PC-3 (cell line): ENCODE measurements around the gene CPNE7.

Experiments
- EZH2 ChIP-seq: fragments of 300-600 bp; sonication (generic); IDR thresholded peaks from one replicate; pipeline ENCODE4 v1.6.1; 2017; ENCODE audit warnings: antibody characterized with exemption, mild to moderate bottlenecking, low read length; ENCODE audit not compliant: unreplicated experiment
- EZH2phosphoT487 ChIP-seq: fragments of 300-600 bp; sonication (generic); IDR thresholded peaks from 2 replicates; pipeline ENCODE4 v1.6.1; 2018; ENCODE audit warnings: mild to moderate bottlenecking, antibody characterized with exemption, low read length, borderline replicate concordance
- TF ChIP-seq, protein P1 (sequence below): fragments of 300-600 bp; sonication (generic); conservative IDR thresholded peaks from 2 replicates; pipeline ENCODE4 v1.5.1; 2017; ENCODE audit warnings: antibody characterized with exemption, low read depth, mild to moderate bottlenecking, low read length

DNA sequence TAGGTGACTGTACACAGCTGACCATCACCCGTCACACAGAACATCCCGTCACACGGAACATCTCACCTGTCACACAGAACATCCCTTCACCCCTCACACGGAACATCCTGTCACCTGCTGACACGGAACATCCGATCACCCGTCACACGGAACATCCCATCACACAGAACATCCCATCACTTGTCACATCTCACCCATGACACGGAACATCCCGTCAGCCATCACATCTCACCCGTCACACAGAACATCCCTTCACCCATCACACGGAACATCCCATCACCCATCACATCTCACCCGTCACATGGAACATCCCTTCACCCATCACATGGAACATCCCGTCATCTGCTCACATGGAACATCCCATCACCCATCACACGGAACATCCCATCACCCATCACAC is 3.8 kb downstream of the CPNE7 start:
- TF ChIP-seq, protein P1, sequence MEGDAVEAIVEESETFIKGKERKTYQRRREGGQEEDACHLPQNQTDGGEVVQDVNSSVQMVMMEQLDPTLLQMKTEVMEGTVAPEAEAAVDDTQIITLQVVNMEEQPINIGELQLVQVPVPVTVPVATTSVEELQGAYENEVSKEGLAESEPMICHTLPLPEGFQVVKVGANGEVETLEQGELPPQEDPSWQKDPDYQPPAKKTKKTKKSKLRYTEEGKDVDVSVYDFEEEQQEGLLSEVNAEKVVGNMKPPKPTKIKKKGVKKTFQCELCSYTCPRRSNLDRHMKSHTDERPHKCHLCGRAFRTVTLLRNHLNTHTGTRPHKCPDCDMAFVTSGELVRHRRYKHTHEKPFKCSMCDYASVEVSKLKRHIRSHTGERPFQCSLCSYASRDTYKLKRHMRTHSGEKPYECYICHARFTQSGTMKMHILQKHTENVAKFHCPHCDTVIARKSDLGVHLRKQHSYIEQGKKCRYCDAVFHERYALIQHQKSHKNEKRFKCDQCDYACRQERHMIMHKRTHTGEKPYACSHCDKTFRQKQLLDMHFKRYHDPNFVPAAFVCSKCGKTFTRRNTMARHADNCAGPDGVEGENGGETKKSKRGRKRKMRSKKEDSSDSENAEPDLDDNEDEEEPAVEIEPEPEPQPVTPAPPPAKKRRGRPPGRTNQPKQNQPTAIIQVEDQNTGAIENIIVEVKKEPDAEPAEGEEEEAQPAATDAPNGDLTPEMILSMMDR = no peak
- TF ChIP-seq EZH2 (no peak), EZH2phosphoT487 (no peak)
